Stimulated activated CD4-positive, alpha-beta T cell treated with anti-CD3 and anti-CD28 coated beads, Interleukin-2, amount 100 ng/mL, for 4 hours (primary cell): ENCODE measurements around the gene TMEM179.

Source experiments
- DNase-seq: peaks from one replicate; pipeline ENCODE4 v3.0.0-alpha.2; 2020; ENCODE audit warnings: low read depth

Gene TMEM179

GRCh38 chr14:104544362-104544961 lies 60.1 kb downstream of the TMEM179 start:
- DNase-seq: no peak

DNA sequence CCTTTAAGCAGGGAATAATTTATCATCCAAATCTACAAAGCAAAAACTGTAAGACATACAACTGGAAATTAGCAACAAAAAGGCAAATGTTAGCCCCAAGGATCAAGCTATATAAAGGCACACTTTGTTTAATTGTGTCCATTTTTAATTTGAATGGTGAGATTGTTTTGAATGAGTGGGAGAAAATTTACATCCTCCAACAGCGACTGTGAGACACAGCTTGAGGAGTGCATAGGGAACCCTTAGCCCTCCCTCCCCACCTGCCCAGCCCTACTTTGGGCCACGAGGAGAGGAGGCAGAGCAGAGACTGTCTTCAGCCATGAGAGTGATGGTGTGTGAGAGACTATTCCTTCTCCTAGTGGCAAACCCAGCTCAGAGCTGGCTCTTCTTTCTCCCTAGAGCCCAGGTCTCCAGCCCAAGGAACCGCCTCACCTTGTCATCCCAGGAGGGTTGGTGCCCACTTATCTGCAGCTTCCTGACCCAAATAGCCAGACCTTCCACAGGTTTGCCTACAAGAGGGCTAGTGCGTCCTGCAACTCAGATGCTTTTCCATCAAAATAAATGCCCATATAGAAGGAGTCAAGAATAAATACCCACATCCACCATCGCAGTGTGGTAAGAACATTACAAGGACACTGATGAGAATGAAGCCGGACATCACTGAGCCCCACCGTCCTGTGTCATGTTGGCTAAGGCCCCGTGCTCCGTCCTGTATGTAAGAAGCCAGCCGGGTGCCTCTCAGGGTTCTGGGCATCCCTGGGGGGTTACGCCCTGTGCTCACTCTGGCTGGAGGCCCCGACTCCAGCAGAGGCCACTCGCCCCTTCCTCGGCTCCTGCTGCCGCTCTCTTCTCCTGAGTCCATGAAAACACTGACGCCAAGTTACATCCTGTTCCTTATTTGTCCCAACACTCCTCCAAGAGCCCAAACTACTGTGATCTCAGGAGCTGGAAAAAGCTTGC lies 61.4 kb downstream of the TMEM179 start:
- DNase-seq: no peak

DNA sequence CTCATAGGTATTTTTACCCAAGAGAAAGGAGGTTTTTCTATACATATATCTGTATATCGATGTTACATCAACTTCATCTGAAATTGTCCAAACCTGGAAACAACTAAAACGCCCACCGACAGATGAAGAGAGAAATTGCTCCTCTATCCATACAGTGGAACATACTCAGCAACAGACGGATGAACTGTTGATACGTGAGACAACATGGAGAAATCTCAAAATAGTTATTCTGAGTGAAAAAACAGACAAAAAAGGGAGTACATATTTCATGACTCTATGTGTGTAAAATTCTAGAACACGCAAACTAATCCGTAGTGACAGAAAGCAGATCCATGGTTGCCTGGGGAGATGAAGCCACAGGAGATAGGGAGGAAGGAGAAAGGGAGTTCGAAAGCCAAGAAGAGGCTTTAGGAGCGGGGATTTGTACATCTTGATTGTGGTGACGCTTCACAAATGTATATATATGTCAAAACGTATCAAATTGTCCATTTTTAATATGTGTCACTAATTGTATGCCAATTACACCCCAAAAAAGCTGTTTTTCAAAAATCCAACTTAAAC lies 62.6 kb downstream of the TMEM179 start:
- DNase-seq: no peak
